Breast epithelium (tissue), 3 donors: ENCODE measurements around the gene C1QTNF9B.

Experiments
- POLR2A ChIP-seq: fragments of 450-650 bp; IDR thresholded peaks from one replicate; pipeline ENCODE4 v1.6.1; 2016; ENCODE audit warnings: antibody characterized with exemption, mild to moderate bottlenecking, moderate library complexity
- POLR2AphosphoS5 ChIP-seq, 3 donors: sonication (generic); formaldehyde crosslinking; IDR thresholded peaks; one replicate each; pipeline ENCODE4 v1.6.1; 2017; ENCODE audit warnings: antibody characterized with exemption in 3 of 3
- TF ChIP-seq, protein P1 (sequence below), 3 donors: fragments of 450-650 bp; IDR thresholded peaks; one replicate each; pipeline ENCODE4 v1.5.1; 2016 to 2017; ENCODE audit warnings: antibody characterized with exemption in 3 of 3, mild to moderate bottlenecking in 3 of 3, moderate library complexity in 3 of 3

DNA sequence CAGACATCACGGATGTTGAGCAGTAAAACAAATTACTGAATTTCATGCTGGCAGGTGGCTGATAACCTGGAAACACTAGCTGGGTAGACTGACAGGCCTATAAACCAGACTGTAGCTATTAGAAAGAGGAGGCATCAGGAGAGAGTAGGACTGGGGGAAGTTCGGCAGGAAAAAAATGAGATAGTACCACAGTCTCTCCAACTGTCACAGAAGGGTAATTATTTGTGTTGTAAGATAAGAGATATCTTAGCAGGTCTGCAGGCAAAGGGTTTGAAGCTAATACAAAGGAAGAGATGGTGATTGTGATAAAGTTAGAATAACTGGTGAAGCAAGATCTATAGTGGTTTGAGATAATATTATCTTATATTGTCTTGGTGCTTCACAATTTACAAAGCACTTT, 49.8 kb downstream of the C1QTNF9B start:
- TF ChIP-seq POLR2A (no peak), POLR2AphosphoS5 (IDR thresholded peaks at IDR 0.05) (no peak)
- TF ChIP-seq, protein P1, sequence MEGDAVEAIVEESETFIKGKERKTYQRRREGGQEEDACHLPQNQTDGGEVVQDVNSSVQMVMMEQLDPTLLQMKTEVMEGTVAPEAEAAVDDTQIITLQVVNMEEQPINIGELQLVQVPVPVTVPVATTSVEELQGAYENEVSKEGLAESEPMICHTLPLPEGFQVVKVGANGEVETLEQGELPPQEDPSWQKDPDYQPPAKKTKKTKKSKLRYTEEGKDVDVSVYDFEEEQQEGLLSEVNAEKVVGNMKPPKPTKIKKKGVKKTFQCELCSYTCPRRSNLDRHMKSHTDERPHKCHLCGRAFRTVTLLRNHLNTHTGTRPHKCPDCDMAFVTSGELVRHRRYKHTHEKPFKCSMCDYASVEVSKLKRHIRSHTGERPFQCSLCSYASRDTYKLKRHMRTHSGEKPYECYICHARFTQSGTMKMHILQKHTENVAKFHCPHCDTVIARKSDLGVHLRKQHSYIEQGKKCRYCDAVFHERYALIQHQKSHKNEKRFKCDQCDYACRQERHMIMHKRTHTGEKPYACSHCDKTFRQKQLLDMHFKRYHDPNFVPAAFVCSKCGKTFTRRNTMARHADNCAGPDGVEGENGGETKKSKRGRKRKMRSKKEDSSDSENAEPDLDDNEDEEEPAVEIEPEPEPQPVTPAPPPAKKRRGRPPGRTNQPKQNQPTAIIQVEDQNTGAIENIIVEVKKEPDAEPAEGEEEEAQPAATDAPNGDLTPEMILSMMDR (IDR thresholded peaks at IDR 0.05), result no peak
